ENCODE data around the gene OR14C36.
"Not testable (repeated sequence)": the region's sequence is repeated elsewhere in the genome, so short reads cannot be mapped to it uniquely, and the experiment has no call there.

OR14C36 gene, protein sequence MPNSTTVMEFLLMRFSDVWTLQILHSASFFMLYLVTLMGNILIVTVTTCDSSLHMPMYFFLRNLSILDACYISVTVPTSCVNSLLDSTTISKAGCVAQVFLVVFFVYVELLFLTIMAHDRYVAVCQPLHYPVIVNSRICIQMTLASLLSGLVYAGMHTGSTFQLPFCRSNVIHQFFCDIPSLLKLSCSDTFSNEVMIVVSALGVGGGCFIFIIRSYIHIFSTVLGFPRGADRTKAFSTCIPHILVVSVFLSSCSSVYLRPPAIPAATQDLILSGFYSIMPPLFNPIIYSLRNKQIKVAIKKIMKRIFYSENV

GRCh38 chr1:248348475-248348874 lies at the start of gene OR14C36:
TSS of gene OR14C36 (plus strand) at chr1:248348775. CDS start at chr1:248348775, 0 bp downstream.
- no peak for DNase-seq (ENCODE audit: low spot score)

GRCh38 chr1:248303324-248303723 lies 45.3 kb upstream of the OR14C36 start, which contains the start of gene OR2T12:
TSS of gene OR2T12 (minus strand) at chr1:248303424. CDS start at chr1:248295578, 7,846 bp downstream.
- no peak for DNase-seq (ENCODE audit: low spot score)

- not testable (repeated sequence) for DNase-seq (ENCODE audit: low spot score)
Observed at GRCh38 chr1:248305672-248306071, 42.9 kb upstream of the OR14C36 start.

DNA sequence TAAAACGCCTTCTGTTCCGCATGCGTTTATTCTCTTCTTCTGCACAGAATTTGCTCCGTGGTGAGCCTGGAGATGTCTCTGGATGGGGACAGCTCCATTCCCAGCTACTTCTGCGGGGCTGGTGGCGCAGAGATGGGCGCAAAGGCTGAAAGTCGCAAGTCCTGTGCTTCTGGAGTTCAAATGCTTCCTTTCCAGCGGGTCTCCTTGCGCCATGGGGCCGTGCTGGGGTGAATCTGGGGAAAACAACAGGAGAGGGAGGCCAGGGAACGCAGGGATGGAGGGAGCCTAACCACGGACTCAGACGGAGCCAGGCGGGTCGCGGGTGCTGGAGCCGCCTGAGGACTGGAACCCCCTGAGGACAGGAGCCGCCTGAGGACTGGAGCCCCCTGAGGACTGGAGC lies 42.5 kb upstream of the OR14C36 start:
- no peak for DNase-seq (ENCODE audit: low spot score)

GRCh38 chr1:248306740-248307139 lies 41.8 kb upstream of the OR14C36 start:
- not testable (repeated sequence) for DNase-seq (ENCODE audit: low spot score)

GRCh38 chr1:248316796-248317195 lies 31.8 kb upstream of the OR14C36 start:
- DNase-seq (ENCODE audit: low spot score): no peak

DNA sequence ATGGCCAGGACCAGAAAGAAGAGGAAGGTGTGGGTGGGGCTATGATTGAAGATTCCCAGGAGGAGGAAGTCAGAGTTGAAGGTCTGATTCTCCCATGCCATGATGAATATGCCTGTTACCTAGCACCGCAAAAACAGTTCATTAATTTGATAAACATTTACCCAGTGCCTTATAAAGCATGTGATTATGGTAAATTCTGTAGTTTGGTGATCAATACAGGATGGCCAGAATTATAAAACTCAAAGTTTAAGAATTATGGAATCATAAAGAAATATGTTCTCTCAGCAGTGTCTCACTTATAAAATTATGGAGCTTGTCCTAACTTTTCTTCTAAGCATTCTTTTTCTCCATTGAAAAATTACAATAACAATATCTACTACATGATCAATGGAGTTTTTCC lies 24.1 kb upstream of the OR14C36 start, which contains the start of gene OR2M7:
Gene OR2M7 (minus strand): TSS at position 101 of the 400 bp plus-strand sequence. CDS start 0 bp downstream, at position 101.
- DNase-seq (ENCODE audit: low spot score): no peak

GRCh38 chr1:248343451-248343850 lies 5.1 kb upstream of the OR14C36 start:
- no peak for DNase-seq (ENCODE audit: low spot score)

DNA sequence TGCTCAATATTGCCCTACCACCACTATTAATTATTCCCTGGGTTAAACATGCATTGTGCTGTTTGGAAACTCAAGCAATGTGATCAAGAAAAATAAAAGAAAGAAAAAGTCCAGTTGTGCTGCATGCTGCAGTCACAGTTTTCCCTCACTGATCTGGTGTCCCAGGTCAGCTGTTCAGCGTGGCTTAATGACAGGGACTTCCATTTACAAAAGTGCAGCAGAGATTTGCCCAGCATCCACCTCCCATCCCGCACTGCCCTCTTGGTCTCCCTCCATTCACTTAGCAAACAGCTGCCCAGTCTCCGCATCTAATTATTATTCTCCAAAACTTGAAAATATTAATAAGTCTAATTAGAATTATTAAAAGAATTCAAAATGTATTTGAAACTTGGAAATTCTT lies 10.8 kb downstream of the OR14C36 start:
- no peak for DNase-seq (ENCODE audit: low spot score)

DNA sequence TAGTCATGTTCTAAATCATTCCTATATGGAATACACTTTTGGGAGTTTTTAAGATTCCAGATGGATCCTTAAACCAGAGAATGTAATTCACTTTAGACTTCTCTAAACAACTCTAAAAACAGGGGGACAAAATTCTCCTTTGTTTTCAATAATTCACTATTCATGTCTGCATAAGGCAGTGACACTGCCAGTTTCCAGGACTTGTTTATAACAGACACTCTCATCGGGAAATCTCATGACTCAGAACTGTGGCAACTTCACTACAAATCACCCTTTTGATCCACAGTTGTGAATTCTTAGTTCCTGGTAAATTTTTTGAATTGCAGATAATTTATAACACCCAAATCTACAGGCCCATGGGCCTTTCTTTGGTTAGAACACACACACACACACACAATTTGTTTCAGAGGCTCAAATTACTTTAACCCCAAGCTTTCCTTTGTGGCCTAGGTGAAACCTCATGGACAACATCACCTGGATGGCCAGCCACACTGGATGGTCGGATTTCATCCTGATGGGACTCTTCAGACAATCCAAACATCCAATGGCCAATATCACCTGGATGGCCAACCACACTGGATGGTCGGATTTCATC lies 12.6 kb downstream of the OR14C36 start, which contains the start of gene OR2T4:
Gene OR2T4 (plus strand): TSS at position 545 of the 595 bp plus-strand sequence. CDS start 0 bp downstream, at position 545.
- no peak for DNase-seq (ENCODE audit: low spot score)

GRCh38 chr1:248366609-248367008 lies 18.0 kb downstream of the OR14C36 start:
- no peak for DNase-seq (ENCODE audit: low spot score)

DNA sequence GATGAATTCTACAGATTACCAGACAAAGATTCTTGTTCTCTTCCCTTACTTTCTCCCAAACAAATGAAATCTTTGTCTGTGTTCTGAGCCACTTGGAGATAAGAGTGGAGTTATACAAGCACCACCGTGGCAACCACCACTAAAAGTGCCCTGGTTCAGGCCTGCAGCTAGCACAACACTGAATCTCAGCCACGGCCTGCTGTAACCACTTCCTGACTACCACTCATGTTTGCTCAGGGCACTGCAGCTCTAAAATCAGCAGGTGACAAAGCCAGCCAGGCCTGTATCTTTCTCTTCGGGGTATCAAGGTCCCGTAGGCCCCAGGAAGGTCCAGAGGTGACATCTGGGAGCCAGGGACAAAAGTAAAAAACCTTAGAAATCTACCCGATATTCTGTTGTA lies 23.8 kb downstream of the OR14C36 start:
- no peak for DNase-seq (ENCODE audit: low spot score)

DNA sequence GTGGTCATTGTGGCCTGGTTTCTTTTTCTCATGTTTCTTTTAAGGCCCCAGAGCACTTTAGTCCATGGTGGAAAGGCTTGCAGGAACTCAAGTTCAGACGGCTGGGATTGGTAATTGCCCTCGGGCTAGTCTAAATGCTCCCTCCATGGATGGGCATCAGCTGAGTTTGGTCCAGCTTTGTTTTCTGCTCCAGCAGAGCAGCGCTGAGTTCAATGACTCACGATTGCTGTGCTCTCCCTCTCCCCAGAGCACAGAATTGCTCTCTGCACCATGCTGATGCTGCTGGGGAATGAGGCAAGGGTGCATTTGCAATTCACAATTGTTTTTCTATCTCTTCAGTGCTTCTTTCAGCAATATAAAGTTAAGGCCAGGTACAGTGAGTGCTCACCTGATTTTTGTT lies 25.2 kb downstream of the OR14C36 start:
- DNase-seq (ENCODE audit: low spot score): no peak

GRCh38 chr1:248375446-248375845 lies 26.9 kb downstream of the OR14C36 start, which contains the start of gene OR2T6:
TSS of gene OR2T6 (plus strand) at chr1:248375746. CDS start at chr1:248387609, 11,863 bp downstream.
- no peak for DNase-seq (ENCODE audit: low spot score)

DNA sequence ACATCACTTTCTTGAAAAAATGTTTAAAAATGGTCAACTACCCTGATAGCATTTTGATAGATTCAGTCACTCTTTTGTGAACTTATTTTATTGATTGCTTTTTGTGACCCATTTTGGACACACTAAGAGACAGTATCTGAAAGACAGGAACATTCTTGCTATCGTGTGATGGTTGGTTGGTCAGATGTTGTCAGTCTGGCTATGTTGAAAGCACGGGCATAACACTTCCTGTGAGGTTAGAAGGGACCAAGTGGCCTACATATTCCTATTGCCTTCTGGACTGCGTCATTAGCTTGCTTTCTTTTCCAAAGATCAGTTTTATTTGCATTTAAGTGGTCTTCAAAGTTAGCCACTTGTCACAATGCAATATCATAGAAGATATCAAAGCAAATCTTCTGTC lies 28.3 kb downstream of the OR14C36 start:
- no peak for DNase-seq (ENCODE audit: low spot score)

DNA sequence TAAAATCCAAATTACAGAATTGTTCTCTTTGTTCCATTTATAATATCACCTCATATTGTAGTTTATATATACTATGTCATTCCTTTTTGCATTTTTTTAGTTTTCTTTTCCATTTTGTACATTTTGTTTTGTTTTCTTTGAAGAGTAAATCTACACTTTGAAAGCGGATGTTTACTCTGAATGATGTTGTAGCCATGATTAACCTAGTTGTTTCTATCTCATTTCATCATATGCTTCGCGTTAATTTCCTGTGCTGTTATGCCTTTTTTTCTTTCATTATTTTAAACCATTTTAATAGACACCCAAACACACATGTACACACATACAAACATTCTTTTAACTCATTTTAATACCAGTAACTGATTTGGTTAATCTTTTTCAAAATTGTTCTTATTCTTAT lies 32.3 kb downstream of the OR14C36 start:
- no peak for DNase-seq (ENCODE audit: low spot score)

- DNase-seq (ENCODE audit: low spot score): no peak
Observed at GRCh38 chr1:248388426-248388825, 39.9 kb downstream of the OR14C36 start.

- DNase-seq (ENCODE audit: low spot score): no peak
Observed at GRCh38 chr1:248393050-248393449, 44.5 kb downstream of the OR14C36 start.

Data from cerebellar cortex (tissue), 1 donor.